ENCODE measurements around the gene ARRB2.

DNA sequence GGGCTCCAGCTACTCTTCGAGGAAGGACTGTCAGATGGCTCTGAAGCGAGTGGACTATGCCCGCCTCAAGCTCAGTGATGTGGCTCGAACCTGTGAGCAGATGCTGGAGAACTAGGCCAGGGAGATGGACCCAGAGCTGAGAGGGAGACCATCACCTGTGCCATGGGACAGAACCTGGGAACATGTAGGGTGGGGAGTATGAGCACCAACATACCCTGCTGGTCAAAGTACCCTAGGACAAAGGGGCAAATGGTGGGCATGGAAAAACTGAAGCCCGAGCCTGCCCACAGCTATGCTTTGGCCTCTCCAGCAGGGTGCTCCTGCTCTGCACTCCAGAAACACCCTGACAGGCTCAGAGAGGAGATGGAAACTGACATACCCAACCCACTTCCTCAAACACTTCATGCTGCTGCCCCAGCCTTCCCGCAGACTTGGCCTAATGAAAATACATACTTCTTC, 22.7 kb downstream of the ARRB2 start:
- TF ChIP-seq, protein P1, sequence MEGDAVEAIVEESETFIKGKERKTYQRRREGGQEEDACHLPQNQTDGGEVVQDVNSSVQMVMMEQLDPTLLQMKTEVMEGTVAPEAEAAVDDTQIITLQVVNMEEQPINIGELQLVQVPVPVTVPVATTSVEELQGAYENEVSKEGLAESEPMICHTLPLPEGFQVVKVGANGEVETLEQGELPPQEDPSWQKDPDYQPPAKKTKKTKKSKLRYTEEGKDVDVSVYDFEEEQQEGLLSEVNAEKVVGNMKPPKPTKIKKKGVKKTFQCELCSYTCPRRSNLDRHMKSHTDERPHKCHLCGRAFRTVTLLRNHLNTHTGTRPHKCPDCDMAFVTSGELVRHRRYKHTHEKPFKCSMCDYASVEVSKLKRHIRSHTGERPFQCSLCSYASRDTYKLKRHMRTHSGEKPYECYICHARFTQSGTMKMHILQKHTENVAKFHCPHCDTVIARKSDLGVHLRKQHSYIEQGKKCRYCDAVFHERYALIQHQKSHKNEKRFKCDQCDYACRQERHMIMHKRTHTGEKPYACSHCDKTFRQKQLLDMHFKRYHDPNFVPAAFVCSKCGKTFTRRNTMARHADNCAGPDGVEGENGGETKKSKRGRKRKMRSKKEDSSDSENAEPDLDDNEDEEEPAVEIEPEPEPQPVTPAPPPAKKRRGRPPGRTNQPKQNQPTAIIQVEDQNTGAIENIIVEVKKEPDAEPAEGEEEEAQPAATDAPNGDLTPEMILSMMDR (IDR thresholded peaks at IDR 0.05): no peak
- TF ChIP-seq POLR2A (IDR thresholded peaks at IDR 0.05): no peak

All from thyroid gland (tissue), 4 donors.